Ectodermal cell (in vitro differentiated cells): ENCODE data around the gene IFT25.
"Not testable (repeated sequence)": the region's sequence is repeated elsewhere in the genome, so short reads cannot be mapped to it uniquely, and the experiment has no call there.

Source experiments
- H3K27ac ChIP-seq: 2 replicates; pipeline ENCODE4 v1.7.0; 2013; ENCODE audit warnings: mild to moderate bottlenecking, low read depth, low read length; ENCODE audit not compliant: insufficient read depth, poor library complexity, severe bottlenecking
- H3K27me3 ChIP-seq: 2 replicates; pipeline ENCODE4 v1.7.0; 2013; ENCODE audit warnings: mild to moderate bottlenecking, low read length; ENCODE audit not compliant: insufficient read depth, control insufficient read depth, poor library complexity, severe bottlenecking
- H3K36me3 ChIP-seq: one replicate; pipeline ENCODE4 v1.7.0; 2013; ENCODE audit warnings: low read length; ENCODE audit not compliant: control insufficient read depth, insufficient read depth
- H3K4me1 ChIP-seq: one replicate; pipeline ENCODE4 v1.7.0; 2013; ENCODE audit warnings: low read length; ENCODE audit not compliant: control insufficient read depth, insufficient read depth
- H3K4me3 ChIP-seq: 2 replicates; pipeline ENCODE4 v1.7.0; 2013; ENCODE audit warnings: low read depth, low read length, control low read depth; ENCODE audit not compliant: insufficient read depth
- H3K9me3 ChIP-seq: 2 replicates; pipeline ENCODE4 v1.7.0; 2013; ENCODE audit warnings: mild to moderate bottlenecking, low read length, moderate library complexity; ENCODE audit not compliant: control insufficient read depth
- WGBS, 2 experiments: methylation state at CpG; one replicate each; pipeline ENCODE4 v1.1.7; 2013; ENCODE audit warnings: missing lambda C conversion rate in 2 of 2; 5-methylcytosine and 5-hydroxymethylcytosine counted together

IFT25 gene

DNA sequence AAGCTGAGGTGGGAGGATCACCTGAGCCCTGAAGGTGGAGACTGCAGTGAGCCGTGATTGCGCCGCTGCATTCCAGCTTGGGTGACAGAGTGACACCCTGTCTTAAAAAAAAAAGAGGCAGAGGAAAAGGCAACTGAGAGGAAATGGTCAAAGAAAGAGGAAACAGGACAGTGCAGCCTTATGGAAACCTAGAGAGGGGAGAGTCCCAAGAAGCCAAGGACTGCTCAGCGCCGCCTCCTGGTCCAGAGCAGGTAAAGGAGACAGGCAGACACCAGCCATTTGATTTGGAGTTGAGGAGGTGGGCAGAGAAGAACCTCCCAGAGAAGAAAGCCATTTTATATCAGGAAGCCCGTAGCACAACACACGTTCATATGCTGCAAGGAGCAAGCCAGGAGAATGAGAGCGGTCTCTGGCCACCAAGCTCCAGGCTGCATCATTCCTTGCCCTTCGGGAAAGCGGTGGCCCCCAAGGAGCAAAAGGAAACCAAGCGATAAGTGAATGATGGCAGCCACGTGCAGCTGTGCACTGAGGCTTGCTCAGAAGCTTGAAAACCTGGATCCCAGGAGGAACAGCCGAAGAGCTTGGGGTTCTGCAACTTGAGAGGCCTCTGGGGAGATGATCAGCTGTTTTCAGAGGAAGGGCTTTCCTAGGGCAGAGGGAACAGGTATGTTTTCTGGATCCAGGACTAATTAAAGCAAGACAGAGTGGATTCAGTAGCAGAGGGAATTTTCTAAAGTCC is 34.4 kb upstream of the IFT25 start:
- no peaks in the 10 kb centered on the region for H3K27me3 ChIP-seq
- peaks cover 7% of the 10 kb centered on the region for H3K4me1 ChIP-seq
- no peaks in the 10 kb centered on the region for H3K9me3 ChIP-seq
- H3K4me3 ChIP-seq, result no peak overlapping the region
- H3K27ac ChIP-seq, result no peak overlapping the region
- no peaks in the 10 kb centered on the region for H3K36me3 ChIP-seq
- 92 to 94% methylated on average over 13 of the region's 13 CpGs for WGBS, 2 experiments

- WGBS, 2 experiments, result 89 to 98% methylated on average over 7 of the region's 7 CpGs
- Histone ChIP-seq H3K27ac (no peak overlapping the region), H3K4me1 (no peaks in the 10 kb centered on the region), H3K4me3 (no peak overlapping the region), H3K36me3 (no peaks in the 10 kb centered on the region), H3K9me3 (no peaks in the 10 kb centered on the region), H3K27me3 (no peaks in the 10 kb centered on the region)
Observed at GRCh38 chr1:53975861-53976260, 30.4 kb upstream of the IFT25 start.

- Histone ChIP-seq H3K4me1 (no peaks in the 10 kb centered on the region), H3K27me3 (no peaks in the 10 kb centered on the region), H3K4me3 (no peak overlapping the region), H3K36me3 (peaks cover 21% of the 10 kb centered on the region), H3K9me3 (no peaks in the 10 kb centered on the region), H3K27ac (no peak overlapping the region)
- WGBS, 2 experiments, result 95 to 99% methylated on average over 2 of the region's 2 CpGs
Observed at GRCh38 chr1:53971718-53972117, 26.2 kb upstream of the IFT25 start.

DNA sequence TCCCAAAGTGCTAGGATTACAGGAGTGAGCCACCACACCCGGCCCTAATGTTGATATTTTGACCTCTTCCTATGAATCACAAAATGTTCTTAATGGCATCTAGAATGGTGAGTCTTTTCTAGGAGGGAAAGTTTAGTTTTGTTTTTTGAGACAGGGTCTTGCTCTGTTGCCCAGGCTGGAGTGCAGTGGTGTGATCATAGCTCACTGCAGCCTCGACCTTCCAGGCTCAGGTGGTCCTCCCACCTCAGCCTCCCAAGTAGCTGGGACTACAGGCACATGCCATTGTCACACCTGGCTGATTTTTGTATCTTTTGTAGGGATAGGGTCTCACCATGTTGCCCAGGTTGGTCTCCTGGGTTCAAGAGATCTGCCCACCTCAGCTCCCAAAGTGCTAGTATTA is 23.8 kb upstream of the IFT25 start:
- H3K9me3 ChIP-seq, H3K27ac ChIP-seq, H3K4me3 ChIP-seq, H3K4me1 ChIP-seq, H3K27me3 ChIP-seq: not testable (repeated sequence)
- 81 to 95% methylated on average over 2 of the region's 2 CpGs for WGBS, 2 experiments
- peaks cover 31% of the 10 kb centered on the region for H3K36me3 ChIP-seq

DNA sequence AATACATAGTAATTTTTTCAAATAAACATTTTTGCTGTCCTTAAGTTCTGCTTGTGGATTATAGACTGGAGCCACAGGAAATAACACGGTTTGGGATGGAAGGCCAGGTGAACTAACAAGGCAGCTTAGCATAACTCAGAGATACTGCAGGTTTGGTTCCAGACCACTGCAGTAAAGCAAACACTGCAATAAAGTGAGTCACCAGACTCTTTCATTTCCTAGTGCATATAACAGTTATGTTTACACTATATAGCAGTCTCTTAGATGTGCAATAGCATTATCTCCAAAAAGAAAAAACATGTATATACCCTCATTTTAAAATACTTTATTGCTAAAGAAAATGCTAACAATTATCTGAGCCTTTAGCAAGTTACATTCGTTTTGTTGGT is 22.6 kb upstream of the IFT25 start:
- no peaks in the 10 kb centered on the region for H3K27me3 ChIP-seq
- H3K27ac ChIP-seq, result no peak overlapping the region
- H3K36me3 ChIP-seq, result peaks cover 33% of the 10 kb centered on the region
- 88 to 97% methylated on average over 2 of the region's 2 CpGs for WGBS, 2 experiments
- no peaks in the 10 kb centered on the region for H3K9me3 ChIP-seq
- no peaks in the 10 kb centered on the region for H3K4me1 ChIP-seq
- H3K4me3 ChIP-seq, result no peak overlapping the region

DNA sequence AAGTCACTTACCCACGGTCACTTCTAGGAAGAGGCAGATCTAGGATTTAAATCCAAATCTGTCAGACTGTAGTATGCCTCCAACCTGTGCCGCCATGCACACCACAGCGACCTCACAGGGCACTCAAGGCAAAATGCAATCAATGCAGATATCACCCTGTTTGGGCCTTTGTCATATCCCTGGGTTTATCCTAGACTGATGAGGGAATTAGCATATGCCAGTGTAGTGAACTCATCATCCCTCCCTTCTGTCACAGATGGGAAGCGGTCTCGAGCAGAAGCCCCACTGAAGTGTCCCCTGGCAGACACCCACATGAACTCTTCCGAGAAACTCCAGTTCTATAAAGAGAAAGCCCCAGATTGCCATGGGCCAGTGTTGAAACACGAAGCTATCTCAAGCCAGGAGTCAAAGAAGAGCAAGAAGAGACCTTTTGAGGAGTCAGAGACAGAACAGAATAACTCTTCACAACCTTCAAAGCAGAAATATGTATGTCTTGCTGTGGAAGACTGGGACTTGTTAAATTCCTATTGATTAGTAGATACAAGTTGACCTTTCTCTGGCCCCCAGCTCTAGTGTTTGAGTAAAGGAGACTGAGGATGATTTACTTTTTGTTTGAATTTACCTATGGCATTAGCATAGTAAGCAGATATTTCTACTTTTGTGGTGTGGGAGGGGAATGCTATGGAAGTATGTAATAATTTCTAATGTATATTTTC is 22.1 kb upstream of the IFT25 start:
- Histone ChIP-seq H3K36me3 (peaks cover 33% of the 10 kb centered on the region), H3K4me1 (no peaks in the 10 kb centered on the region), H3K27me3 (no peaks in the 10 kb centered on the region), H3K27ac (no peak overlapping the region), H3K4me3 (no peak overlapping the region), H3K9me3 (no peaks in the 10 kb centered on the region)
- WGBS, 2 experiments, result 94 to 97% methylated on average over 7 of the region's 7 CpGs

GRCh38 chr1:53966794-53967193 is 21.3 kb upstream of the IFT25 start:
- H3K4me1 ChIP-seq, result no peaks in the 10 kb centered on the region
- H3K27me3 ChIP-seq, result no peaks in the 10 kb centered on the region
- H3K36me3 ChIP-seq, result peaks cover 33% of the 10 kb centered on the region
- 93 to 95% methylated on average over 3 of the region's 3 CpGs for WGBS, 2 experiments
- H3K4me3 ChIP-seq, result no peak overlapping the region
- H3K27ac ChIP-seq, result no peak overlapping the region
- no peaks in the 10 kb centered on the region for H3K9me3 ChIP-seq

GRCh38 chr1:53964109-53964508 is 18.6 kb upstream of the IFT25 start:
- no peak overlapping the region for H3K4me3 ChIP-seq
- no peaks in the 10 kb centered on the region for H3K9me3 ChIP-seq
- peaks cover 46% of the 10 kb centered on the region for H3K36me3 ChIP-seq
- no peaks in the 10 kb centered on the region for H3K27me3 ChIP-seq
- WGBS, 2 experiments, result 79 to 85% methylated on average over 5 of the region's 5 CpGs
- no peaks in the 10 kb centered on the region for H3K4me1 ChIP-seq
- no peak overlapping the region for H3K27ac ChIP-seq

- H3K9me3 ChIP-seq, result no peaks in the 10 kb centered on the region
- no peaks in the 10 kb centered on the region for H3K4me1 ChIP-seq
- no peaks in the 10 kb centered on the region for H3K27me3 ChIP-seq
- no peak overlapping the region for H3K27ac ChIP-seq
- no peak overlapping the region for H3K4me3 ChIP-seq
- peaks cover 43% of the 10 kb centered on the region for H3K36me3 ChIP-seq
- 93 to 94% methylated on average over 4 of the region's 4 CpGs for WGBS, 2 experiments
Observed at GRCh38 chr1:53963460-53963859, 18.0 kb upstream of the IFT25 start.

- Histone ChIP-seq H3K27ac (no peak overlapping the region), H3K4me3 (no peak overlapping the region), H3K36me3 (peaks cover 33% of the 10 kb centered on the region), H3K9me3 (no peaks in the 10 kb centered on the region), H3K4me1 (no peaks in the 10 kb centered on the region), H3K27me3 (no peaks in the 10 kb centered on the region)
- WGBS, 2 experiments, result 93 to 97% methylated on average over 4 of the region's 4 CpGs
Observed at GRCh38 chr1:53962395-53962794, 16.9 kb upstream of the IFT25 start.
